ENCODE data around the gene IQCC.

IQCC gene

GRCh38 chr1:32192220-32192948, 13.1 kb upstream of the IQCC start:
- H3K27me3 Mint-ChIP-seq (ENCODE audit: low read depth): no peaks in the 10 kb centered on the region
- no peak overlapping the region for H3K4me3 Mint-ChIP-seq
- peaks cover 3% of the 10 kb centered on the region for H3K4me1 Mint-ChIP-seq
- no peak overlapping the region for H3K27ac Mint-ChIP-seq
- H3K9me3 Mint-ChIP-seq: no peaks in the 10 kb centered on the region
- TF ChIP-seq CTCF (IDR thresholded peaks at IDR 0.05; ENCODE audit: unreplicated experiment in 3 of 3): no peak
- peaks cover 72% of the 10 kb centered on the region for H3K36me3 Mint-ChIP-seq (ENCODE audit: low read depth)

GRCh38 chr1:32194984-32195383, 10.5 kb upstream of the IQCC start:
- no peak for TF ChIP-seq CTCF (IDR thresholded peaks at IDR 0.05; ENCODE audit: unreplicated experiment in 3 of 3)
- Mint-ChIP-seq H3K4me3 (no peak overlapping the region), H3K9me3 (no peaks in the 10 kb centered on the region)

GRCh38 chr1:32195531-32195930, 9.9 kb upstream of the IQCC start:
- no peaks in the 10 kb centered on the region for H3K9me3 Mint-ChIP-seq
- H3K27ac Mint-ChIP-seq: no peak overlapping the region
- no peaks in the 10 kb centered on the region for H3K27me3 Mint-ChIP-seq (ENCODE audit: low read depth)
- no peak overlapping the region for H3K4me3 Mint-ChIP-seq
- peaks cover 21% of the 10 kb centered on the region for H3K4me1 Mint-ChIP-seq
- TF ChIP-seq CTCF (IDR thresholded peaks at IDR 0.05; ENCODE audit: unreplicated experiment in 3 of 3): no peak
- H3K36me3 Mint-ChIP-seq (ENCODE audit: low read depth): peaks cover 46% of the 10 kb centered on the region

More at GRCh38 chr1:32194984-32195383, 10.5 kb upstream of the IQCC start:
- H3K27ac Mint-ChIP-seq: no peak overlapping the region
- no peaks in the 10 kb centered on the region for H3K27me3 Mint-ChIP-seq (ENCODE audit: low read depth)
- peaks cover 51% of the 10 kb centered on the region for H3K36me3 Mint-ChIP-seq (ENCODE audit: low read depth)
- peaks cover 17% of the 10 kb centered on the region for H3K4me1 Mint-ChIP-seq

GRCh38 chr1:32195972-32196823, 9.3 kb upstream of the IQCC start:
- Mint-ChIP-seq H3K27me3 (ENCODE audit: low read depth) (no peaks in the 10 kb centered on the region), H3K36me3 (ENCODE audit: low read depth) (peaks cover 42% of the 10 kb centered on the region), H3K9me3 (no peaks in the 10 kb centered on the region), H3K4me3 (no peak overlapping the region), H3K4me1 (peaks cover 22% of the 10 kb centered on the region), H3K27ac (no peak overlapping the region)
- no peak for TF ChIP-seq CTCF (IDR thresholded peaks at IDR 0.05; ENCODE audit: unreplicated experiment in 3 of 3)

GRCh38 chr1:32197074-32197473, 8.4 kb upstream of the IQCC start:
- Mint-ChIP-seq H3K9me3 (no peaks in the 10 kb centered on the region), H3K27ac (peak overlapping the region in 2 of 3 experiments; percentile 23 to 60), H3K4me1 (peaks cover 30% of the 10 kb centered on the region), H3K4me3 (peak overlapping the region in 1 of 3 experiments; percentile 41), H3K36me3 (ENCODE audit: low read depth) (peaks cover 33% of the 10 kb centered on the region), H3K27me3 (ENCODE audit: low read depth) (no peaks in the 10 kb centered on the region)
- no peak for TF ChIP-seq CTCF (IDR thresholded peaks at IDR 0.05; ENCODE audit: unreplicated experiment in 3 of 3)

Measured in nephron (organoid).